Kidney (tissue), 14 donors: ENCODE results near the gene ALG11. TPM values are rescaled to one million over a fixed set of nuclear protein-coding genes. Genes with fewer than 3 reads are reported as not detected.

Source experiments
- DNase-seq, 5 donors: peaks; one replicate each; pipeline ENCODE4 v3.0.0-alpha.2; 2013 to 2020
- FAIRE-seq: peaks from 2 replicates; lab custom pipeline; 2012; peaks lifted over from hg19 to GRCh38; lab: Jason Lieb, UNC
- H3K27ac ChIP-seq, 2 donors: one replicate each; pipeline ENCODE4 v1.7.0; 2013; ENCODE audit warnings: low read depth in 2 of 2, low read length in 2 of 2, inconsistent platforms in 1 of 2
- H3K27me3 ChIP-seq: one replicate; pipeline ENCODE4 v1.7.1; 2013; ENCODE audit warnings: low read length, inconsistent platforms; ENCODE audit not compliant: control insufficient read depth, insufficient read depth
- H3K36me3 ChIP-seq, 3 donors: one replicate each; pipeline versions ENCODE4 v1.7.0 to v1.7.1; 2013; ENCODE audit warnings: low read length in 3 of 3, control low read depth in 1 of 3, inconsistent platforms in 1 of 3; ENCODE audit not compliant: insufficient read depth in 3 of 3, control insufficient read depth in 2 of 3
- H3K4me1 ChIP-seq, 3 donors: one replicate each; pipeline versions ENCODE4 v1.7.0 to v1.7.1; 2013; ENCODE audit warnings: low read length in 3 of 3, inconsistent platforms in 1 of 3, low read depth in 1 of 3; ENCODE audit not compliant: control insufficient read depth in 2 of 3, insufficient read depth in 2 of 3
- H3K4me3 ChIP-seq, 3 donors: one replicate each; pipeline versions ENCODE4 v1.7.0 to v1.8.1; 2013; ENCODE audit warnings: low read length in 3 of 3, control low read depth in 1 of 3, inconsistent platforms in 1 of 3
- H3K9ac ChIP-seq, 3 donors: one replicate each; pipeline versions ENCODE4 v1.7.0 to v1.7.1; 2013; ENCODE audit warnings: low read length in 3 of 3, control low read depth in 1 of 3, inconsistent platforms in 1 of 3
- H3K9me3 ChIP-seq, 3 donors: one replicate each; pipeline versions ENCODE4 v1.7.0 to v1.7.1; 2013; ENCODE audit warnings: low read length in 3 of 3, control low read depth in 1 of 3, inconsistent platforms in 1 of 3; ENCODE audit not compliant: control insufficient read depth in 2 of 3, insufficient read depth in 1 of 3
- CTCF ChIP-seq: IDR thresholded peaks from 3 replicates; pipeline ENCODE4 v1.5.1; 2012; ENCODE audit warnings: mild to moderate bottlenecking, moderate library complexity, borderline replicate concordance; ENCODE audit not compliant: insufficient read depth; ENCODE audit errors: extremely low read depth
- intact Hi-C: fragments of 100-400 bp; cut with DNase I; formaldehyde crosslinking; loops from one replicate; pipeline ENCODE4 v1.11.1; 2022
- polyA plus RNA-seq: library from polyadenylated mRNA; stranded (reverse); fragments of 350-450 nt; fragmentation: Illumina TruSeq; extraction: RNeasy Lipid Tissue Mini Kit (QIAGEN cat#74804); gene quantifications from one replicate; pipeline ENCODE4 v1.2.3, GENCODE V29; 2014; ENCODE audit warnings: low read depth, low replicate concordance; ENCODE audit not compliant: insufficient read depth
- total RNA-seq: library from RNA; stranded (reverse); fragmentation: NEBNext Ultra II Directional; extraction: Animal tissue kit (Norgen Biotek cat#: 25700); gene quantifications from one replicate; pipeline ENCODE4 v1.2.1, GENCODE V29; 2021
- donor health status: control.
- donor health status: control.
- donor health status: control.
- donor health status: control.
- donor health status: control.
- donor health status: DM: yes; HTN: yes; CAD: no.
- donor health status: Normal renal cell carcinoma (clear cell type).

The ALG11 gene
- total and polyA plus RNA-seq, 2 donors from 2014 or later = 3.1 to 39.5 TPM

GRCh38 chr13:52036037-52036436 is 23.8 kb downstream of the ALG11 start:
- intact Hi-C loops = no loop called here
- Histone ChIP-seq H3K27ac (no peak overlapping the region), H3K4me1 (no peaks in the 10 kb centered on the region), H3K9me3 (no peaks in the 10 kb centered on the region), H3K4me3 (no peak overlapping the region), H3K27me3 (no peaks in the 10 kb centered on the region), H3K9ac (no peak overlapping the region), H3K36me3 (no peaks in the 10 kb centered on the region)
- TF ChIP-seq CTCF = no peak
- DNase-seq (no peak), FAIRE-seq (no peak)

GRCh38 chr13:52043675-52044074 is 31.5 kb downstream of the ALG11 start:
- Histone ChIP-seq H3K27me3 (no peaks in the 10 kb centered on the region), H3K9me3 (no peaks in the 10 kb centered on the region), H3K27ac (no peak overlapping the region), H3K36me3 (no peaks in the 10 kb centered on the region), H3K4me3 (no peak overlapping the region), H3K4me1 (no peaks in the 10 kb centered on the region), H3K9ac (no peak overlapping the region)
- intact Hi-C loops = no loop called here
- no peak for DNase-seq
- no peak for TF ChIP-seq CTCF
- FAIRE-seq = peak; percentile 27

GRCh38 chr13:52047463-52047862 is 35.3 kb downstream of the ALG11 start:
- Histone ChIP-seq H3K4me3 (no peak overlapping the region), H3K27ac (no peak overlapping the region), H3K9me3 (no peaks in the 10 kb centered on the region), H3K9ac (no peak overlapping the region), H3K36me3 (no peaks in the 10 kb centered on the region), H3K4me1 (no peaks in the 10 kb centered on the region), H3K27me3 (no peaks in the 10 kb centered on the region)
- intact Hi-C loops = no loop called here
- FAIRE-seq (no peak), DNase-seq (no peak)
- TF ChIP-seq CTCF = no peak

GRCh38 chr13:52048516-52048915 is 36.3 kb downstream of the ALG11 start:
- intact Hi-C loops = no loop called here
- DNase-seq (no peak), FAIRE-seq (no peak)
- TF ChIP-seq CTCF = no peak
- Histone ChIP-seq H3K36me3 (no peaks in the 10 kb centered on the region), H3K9ac (no peak overlapping the region), H3K9me3 (no peaks in the 10 kb centered on the region), H3K4me3 (no peak overlapping the region), H3K27ac (no peak overlapping the region), H3K4me1 (no peaks in the 10 kb centered on the region), H3K27me3 (no peaks in the 10 kb centered on the region)
